ENCODE results near the gene PLA2G3. TPM values are rescaled to one million over a fixed set of nuclear protein-coding genes. Genes with fewer than 3 reads are reported as not detected.

Gene PLA2G3
- total RNA-seq, 1 donor from 2014 or later, result not detected

DNA sequence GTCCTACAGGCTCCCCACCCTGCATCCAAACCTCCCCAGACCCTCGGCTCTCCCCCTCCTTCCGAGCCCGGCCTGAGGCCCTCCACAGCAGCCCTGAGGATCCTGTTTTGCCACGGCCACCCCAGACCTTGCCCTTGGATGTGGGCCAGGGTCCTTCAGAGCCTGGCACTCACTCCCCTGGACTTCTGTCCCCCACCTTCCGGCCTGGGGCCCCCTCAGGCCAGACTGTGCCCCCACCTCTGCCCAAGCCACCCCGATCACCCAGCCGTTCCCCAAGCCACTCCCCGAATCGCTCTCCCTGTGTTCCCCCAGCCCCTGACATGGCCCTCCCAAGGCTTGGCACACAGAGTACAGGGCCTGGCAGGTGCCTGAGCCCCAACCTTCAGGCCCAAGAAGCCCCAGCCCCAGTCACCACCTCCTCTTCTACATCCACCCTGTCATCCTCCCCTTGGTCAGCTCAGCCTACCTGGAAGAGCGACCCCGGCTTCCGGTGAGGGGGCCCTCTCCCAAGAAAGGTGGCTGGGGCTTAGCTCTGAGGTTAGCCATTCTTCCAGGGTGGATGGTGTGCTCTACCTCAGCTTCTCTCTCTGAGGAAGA lies 14.7 kb downstream of the PLA2G3 start:
- TF ChIP-seq, protein P1, sequence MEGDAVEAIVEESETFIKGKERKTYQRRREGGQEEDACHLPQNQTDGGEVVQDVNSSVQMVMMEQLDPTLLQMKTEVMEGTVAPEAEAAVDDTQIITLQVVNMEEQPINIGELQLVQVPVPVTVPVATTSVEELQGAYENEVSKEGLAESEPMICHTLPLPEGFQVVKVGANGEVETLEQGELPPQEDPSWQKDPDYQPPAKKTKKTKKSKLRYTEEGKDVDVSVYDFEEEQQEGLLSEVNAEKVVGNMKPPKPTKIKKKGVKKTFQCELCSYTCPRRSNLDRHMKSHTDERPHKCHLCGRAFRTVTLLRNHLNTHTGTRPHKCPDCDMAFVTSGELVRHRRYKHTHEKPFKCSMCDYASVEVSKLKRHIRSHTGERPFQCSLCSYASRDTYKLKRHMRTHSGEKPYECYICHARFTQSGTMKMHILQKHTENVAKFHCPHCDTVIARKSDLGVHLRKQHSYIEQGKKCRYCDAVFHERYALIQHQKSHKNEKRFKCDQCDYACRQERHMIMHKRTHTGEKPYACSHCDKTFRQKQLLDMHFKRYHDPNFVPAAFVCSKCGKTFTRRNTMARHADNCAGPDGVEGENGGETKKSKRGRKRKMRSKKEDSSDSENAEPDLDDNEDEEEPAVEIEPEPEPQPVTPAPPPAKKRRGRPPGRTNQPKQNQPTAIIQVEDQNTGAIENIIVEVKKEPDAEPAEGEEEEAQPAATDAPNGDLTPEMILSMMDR (conservative IDR thresholded peaks at IDR 0.05; ENCODE audit: low read depth, low read length), result no peak
- DNase-seq (ENCODE audit: low read depth), result no peak
- H3K4me3 ChIP-seq (ENCODE audit: low read depth, low read length), result no peak overlapping the region

DNA sequence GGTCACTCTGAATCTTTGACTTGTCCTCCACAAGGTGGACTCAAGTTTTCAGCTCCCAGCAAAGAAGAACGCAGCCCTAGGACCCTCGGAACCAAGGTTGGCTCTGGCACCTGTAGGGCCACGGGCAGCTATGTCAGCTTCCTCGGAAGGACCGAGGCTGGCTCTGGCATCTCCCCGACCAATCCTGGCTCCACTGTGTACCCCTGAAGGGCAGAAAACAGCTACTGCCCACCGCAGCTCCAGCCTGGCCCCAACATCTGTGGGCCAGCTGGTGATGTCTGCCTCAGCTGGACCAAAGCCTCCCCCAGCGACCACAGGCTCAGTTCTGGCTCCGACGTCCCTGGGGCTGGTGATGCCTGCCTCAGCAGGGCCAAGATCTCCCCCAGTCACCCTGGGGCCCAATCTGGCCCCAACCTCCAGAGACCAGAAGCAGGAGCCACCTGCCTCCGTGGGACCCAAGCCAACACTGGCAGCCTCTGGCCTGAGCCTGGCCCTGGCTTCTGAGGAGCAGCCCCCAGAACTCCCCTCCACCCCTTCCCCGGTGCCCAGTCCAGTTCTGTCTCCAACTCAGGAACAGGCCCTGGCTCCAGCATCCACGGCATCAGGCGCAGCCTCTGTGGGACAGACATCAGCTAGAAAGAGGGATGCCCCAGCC lies 15.4 kb downstream of the PLA2G3 start:
- H3K4me3 ChIP-seq (ENCODE audit: low read depth, low read length), result no peak overlapping the region
- no peak for DNase-seq (ENCODE audit: low read depth)
- TF ChIP-seq, protein P1 (conservative IDR thresholded peaks at IDR 0.05; ENCODE audit: low read depth, low read length), result no peak

- DNase-seq (ENCODE audit: low read depth), result no peak
- TF ChIP-seq, protein P1 (conservative IDR thresholded peaks at IDR 0.05; ENCODE audit: low read depth, low read length), result no peak
- no peak overlapping the region for H3K4me3 ChIP-seq (ENCODE audit: low read depth, low read length)
Observed at GRCh38 chr22:31124290-31124689, 16.0 kb downstream of the PLA2G3 start.

DNA sequence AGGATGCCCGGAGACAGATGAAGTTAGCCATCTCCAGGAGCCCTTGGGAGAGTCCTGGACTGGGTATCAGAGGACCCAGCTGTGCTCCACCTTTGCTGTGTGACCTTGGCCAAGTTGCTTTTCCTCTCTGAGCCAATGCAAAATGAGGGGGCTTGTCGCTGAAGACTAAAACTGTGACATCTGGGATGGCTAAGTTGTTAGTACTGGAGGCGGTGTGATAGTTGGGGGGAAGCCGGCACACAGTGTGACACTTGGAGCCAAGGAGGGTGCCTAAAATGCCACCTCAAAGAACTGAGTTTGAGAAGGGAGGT lies 17.1 kb downstream of the PLA2G3 start:
- DNase-seq (ENCODE audit: low read depth), result no peak

GRCh38 chr22:31122532-31123291 lies 17.6 kb downstream of the PLA2G3 start, which contains the start of gene INPP5J:
INPP5J (plus strand) TSS chr22:31122966; CDS start chr22:31123015, 49 bp downstream.
- peak within 1 kb of the TSS; percentile 58 for H3K4me3 ChIP-seq (ENCODE audit: low read depth, low read length)
- TF ChIP-seq, protein P1 (conservative IDR thresholded peaks at IDR 0.05; ENCODE audit: low read depth, low read length), result no peak
- no peak for DNase-seq (ENCODE audit: low read depth)

More for the DNA sequence above, 17.1 kb downstream of the PLA2G3 start:
- peak overlapping the region; percentile 58 for H3K4me3 ChIP-seq (ENCODE audit: low read depth, low read length)
- TF ChIP-seq, protein P1 (conservative IDR thresholded peaks at IDR 0.05; ENCODE audit: low read depth, low read length), result no peak

DNA sequence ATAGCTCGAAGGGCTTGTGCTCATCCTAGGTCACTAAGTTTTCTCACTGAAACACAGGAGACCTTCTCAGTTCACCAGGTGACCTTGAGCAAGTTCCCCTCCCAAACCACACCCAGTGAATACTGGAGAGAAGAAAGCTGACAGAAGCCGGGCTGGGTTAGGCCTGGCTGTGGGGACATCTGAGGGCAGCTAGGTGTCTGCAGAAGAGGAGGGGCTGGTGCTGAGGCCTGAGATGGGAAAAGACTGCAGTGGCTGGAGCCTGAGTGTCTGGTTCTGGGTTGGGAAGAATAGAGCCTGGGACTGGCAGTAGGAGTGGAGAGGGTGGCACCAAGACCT lies 18.1 kb downstream of the PLA2G3 start:
- no peak overlapping the region for H3K4me3 ChIP-seq (ENCODE audit: low read depth, low read length)
- DNase-seq (ENCODE audit: low read depth), result no peak
- TF ChIP-seq, protein P1 (conservative IDR thresholded peaks at IDR 0.05; ENCODE audit: low read depth, low read length), result no peak

All from epithelial cell of proximal tubule (primary cell).